HUDEP-2 (cell line): ENCODE measurements around the gene MAP4K2.

Experiments used
- DNase-seq, 76 experiments: peaks; one replicate each; lab custom pipeline; 2025; ENCODE audit not compliant: unreplicated experiment in 76 of 76; lab: John Stamatoyannopoulos, UW

MAP4K2 gene

GRCh38 chr11:64742889-64743590, 60.0 kb downstream of the MAP4K2 start:
- peak in 46 of 76 experiments; percentile 4 to 82 (median 31) for DNase-seq

DNA sequence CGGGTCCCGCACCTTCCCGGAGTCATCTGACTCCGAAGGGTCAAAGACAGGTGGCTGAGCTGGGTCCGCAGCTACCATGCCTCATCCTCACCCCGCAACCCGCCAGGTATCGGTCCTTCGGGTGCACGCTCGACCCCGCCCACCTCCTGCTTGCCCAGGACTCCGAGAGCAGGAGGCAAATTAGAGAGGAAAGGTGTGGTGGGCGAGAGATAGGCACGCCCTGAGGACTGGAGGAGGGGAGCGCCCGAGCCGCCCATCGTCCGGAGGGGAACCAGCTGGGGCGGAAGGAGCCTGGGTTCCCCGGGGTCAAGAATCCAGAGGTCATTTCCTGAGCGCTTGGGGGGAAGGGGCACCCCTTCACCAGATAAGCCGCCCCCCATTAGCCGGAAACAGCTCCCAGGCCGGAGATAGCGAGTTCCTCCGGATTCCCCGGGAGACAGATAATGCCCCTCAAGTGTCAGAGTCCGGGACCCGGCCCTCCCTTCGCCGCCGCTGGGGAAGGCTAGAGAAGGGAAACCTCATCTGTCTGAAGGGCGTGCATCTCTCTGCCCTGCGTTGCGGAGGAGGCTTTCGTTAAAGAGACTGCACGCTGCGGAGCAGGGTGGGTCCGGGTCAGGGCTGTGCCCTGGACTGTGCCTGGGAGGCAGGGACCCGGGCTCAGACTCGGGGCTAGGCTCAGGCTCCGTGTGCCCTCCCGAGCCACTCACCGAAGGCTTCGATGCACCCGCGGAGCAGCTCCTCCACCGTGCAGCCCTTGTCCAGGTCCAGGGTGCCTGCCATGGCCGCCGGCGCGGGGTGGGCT, 60.7 kb downstream of the MAP4K2 start:
- DNase-seq, result peak in 8 of 76 experiments; percentile 12 to 82 (median 34)

DNA sequence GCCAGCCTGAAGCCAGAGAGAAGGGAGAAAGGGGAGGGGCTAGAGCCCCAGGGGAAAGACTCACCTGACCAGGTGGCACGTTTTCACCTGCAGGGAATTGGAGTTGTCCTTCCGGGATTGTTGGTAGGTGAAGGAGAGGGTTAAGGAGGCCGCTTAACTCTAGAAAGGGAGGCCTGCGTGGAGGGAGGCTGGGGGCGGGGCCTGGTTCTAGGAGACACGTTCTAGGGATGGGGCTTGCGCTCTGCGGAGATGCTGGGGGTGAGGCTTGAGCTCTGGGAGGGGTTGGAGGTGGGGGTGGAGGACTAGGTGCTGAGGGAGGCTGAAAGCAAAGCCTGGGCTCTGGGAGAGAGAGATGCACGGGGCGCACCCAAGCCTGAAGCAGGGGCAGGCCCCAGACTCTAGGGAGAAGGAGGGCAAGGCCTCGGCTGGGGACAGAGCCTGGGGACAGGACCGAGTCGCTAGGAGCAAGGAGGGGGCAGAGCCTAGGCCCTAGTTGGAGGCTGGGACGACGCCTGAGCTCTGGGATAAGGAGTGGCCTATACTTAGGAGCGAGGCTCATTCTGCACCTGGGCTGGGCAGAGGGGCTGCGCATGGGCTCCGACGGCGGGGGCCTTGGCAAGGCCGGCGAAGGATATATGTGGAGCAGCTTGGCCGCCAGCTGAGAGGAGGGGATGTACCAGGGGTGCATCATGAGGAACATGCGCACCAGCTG, 61.5 kb downstream of the MAP4K2 start:
- DNase-seq, result no peak

DNA sequence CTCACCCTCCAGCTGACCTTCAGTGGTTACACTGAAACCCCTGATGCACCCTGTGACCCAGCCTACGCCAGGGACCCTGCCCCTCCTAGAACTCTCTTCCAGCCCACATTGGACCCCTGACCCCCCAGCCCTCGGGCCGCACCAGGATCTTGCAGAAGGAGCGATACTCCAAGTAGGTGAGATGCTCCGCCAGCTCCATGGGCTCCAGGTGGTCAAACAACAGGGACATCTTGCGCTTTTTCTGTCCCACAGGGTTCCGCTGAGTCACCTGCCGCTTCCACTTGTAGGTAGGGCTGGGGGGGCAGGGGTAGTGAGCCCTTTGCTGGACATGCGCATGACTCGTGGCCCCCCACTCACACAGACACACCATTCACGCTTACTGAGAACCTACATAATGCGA, 63.1 kb downstream of the MAP4K2 start:
- DNase-seq, result no peak

DNA sequence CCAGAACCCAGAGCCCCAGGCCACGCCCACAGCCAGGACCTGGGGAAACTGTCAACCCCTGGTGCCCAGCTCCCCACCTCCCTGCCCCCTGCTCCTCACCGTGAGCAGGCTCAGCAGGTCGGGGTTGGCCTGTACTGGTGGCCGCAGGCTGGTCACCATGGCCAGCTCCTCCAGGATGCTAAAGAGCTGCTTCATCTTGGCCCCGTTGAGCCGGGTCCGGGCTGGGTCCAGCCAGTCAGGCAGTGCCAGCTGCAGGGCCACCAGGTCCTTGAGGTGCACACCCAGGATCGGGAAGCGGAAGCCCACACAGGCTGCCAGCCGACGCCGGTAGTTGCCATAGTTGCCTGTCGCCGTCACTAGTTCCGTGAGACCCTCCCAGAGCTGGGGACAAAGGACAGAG, 66.4 kb downstream of the MAP4K2 start:
- no peak for DNase-seq

- DNase-seq, result no peak
Measured at GRCh38 chr11:64735725-64736259, 67.2 kb downstream of the MAP4K2 start.
